Thoracic aorta (tissue), 2 donors: ENCODE measurements around the gene GZF1. TPM values are rescaled to one million over a fixed set of nuclear protein-coding genes. Genes with fewer than 3 reads are reported as not detected.

Experiments used
- ATAC-seq: fragments of 150-250 bp; one replicate; pipeline ENCODE4 v1.8.0; 2017; ENCODE audit warnings: low read depth; ENCODE audit not compliant: insufficient number of reproducible peaks, low FRiP score
- DNase-seq: peaks from one replicate; pipeline ENCODE4 v3.0.0-alpha.2; 2020; ENCODE audit warnings: low spot score
- H3K27ac ChIP-seq, 2 donors: fragments of 200-600 bp; sonication (generic); 1 replicate in 1 of 2; 2 replicates in 1 of 2; pipeline ENCODE4 v1.5.1; 2016; ENCODE audit warnings: mild to moderate bottlenecking in 2 of 2, moderate library complexity in 2 of 2
- H3K27me3 ChIP-seq: fragments of 200-600 bp; sonication (generic); replicated peaks from 2 replicates; pipeline ENCODE4 v1.6.0; 2016; ENCODE audit warnings: mild to moderate bottlenecking; ENCODE audit not compliant: insufficient read depth
- H3K36me3 ChIP-seq: fragments of 200-600 bp; sonication (generic); one replicate; pipeline ENCODE4 v1.5.1; 2016
- H3K4me1 ChIP-seq, 2 donors: fragments of 200-600 bp; sonication (generic); 1 replicate in 1 of 2; 2 replicates in 1 of 2; pipeline versions ENCODE4 v1.5.1 to v1.6.0; 2016; ENCODE audit warnings: low read depth in 2 of 2, mild to moderate bottlenecking in 1 of 2; ENCODE audit not compliant: control insufficient read depth in 1 of 2
- H3K4me3 ChIP-seq: fragments of 200-600 bp; sonication (generic); 2 replicates; pipeline ENCODE4 v1.5.1; 2016; ENCODE audit warnings: mild to moderate bottlenecking
- H3K9me3 ChIP-seq: fragments of 200-600 bp; sonication (generic); 2 replicates; pipeline ENCODE4 v1.5.1; 2016
- total RNA-seq, 2 donors: library from RNA; depleted of rRNA; stranded (reverse); fragments of >200 nt; gene quantifications; one replicate each; pipeline versions ENCODE4 v1.1.0 to v1.2.3, GENCODE V29; 2016
- TF ChIP-seq, protein P1 (sequence below): fragments of 200-600 bp; sonication (generic); IDR thresholded peaks from one replicate; pipeline ENCODE4 v1.5.1; 2019; ENCODE audit warnings: antibody characterized with exemption

Gene GZF1
- total RNA-seq, 2 donors from 2014 or later = 14.5 to 18.9 TPM

DNA sequence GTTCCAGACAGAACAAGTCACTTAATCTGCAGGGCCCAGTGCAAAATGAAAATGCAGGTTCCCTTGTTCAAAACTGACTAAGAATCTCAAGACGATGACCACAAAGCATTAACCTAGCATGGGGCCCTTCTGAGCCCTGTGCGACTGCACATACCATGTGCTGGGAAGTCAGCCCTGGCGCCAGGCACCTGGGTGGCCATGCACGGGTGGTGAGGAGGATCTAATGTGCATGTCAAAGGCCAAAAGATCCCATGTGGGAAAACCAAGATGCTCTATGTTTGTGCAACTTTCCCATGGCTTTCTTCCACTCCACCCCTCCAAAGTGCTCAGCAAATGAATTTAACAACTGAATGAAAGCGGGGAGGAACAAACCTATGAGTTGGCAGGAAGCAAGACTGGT lies 44.9 kb upstream of the GZF1 start:
- Histone ChIP-seq H3K9me3 (no peaks in the 10 kb centered on the region), H3K36me3 (no peaks in the 10 kb centered on the region), H3K27ac (no peak overlapping the region), H3K4me3 (no peak overlapping the region), H3K27me3 (no peaks in the 10 kb centered on the region), H3K4me1 (no peaks in the 10 kb centered on the region)
- TF ChIP-seq, protein P1, sequence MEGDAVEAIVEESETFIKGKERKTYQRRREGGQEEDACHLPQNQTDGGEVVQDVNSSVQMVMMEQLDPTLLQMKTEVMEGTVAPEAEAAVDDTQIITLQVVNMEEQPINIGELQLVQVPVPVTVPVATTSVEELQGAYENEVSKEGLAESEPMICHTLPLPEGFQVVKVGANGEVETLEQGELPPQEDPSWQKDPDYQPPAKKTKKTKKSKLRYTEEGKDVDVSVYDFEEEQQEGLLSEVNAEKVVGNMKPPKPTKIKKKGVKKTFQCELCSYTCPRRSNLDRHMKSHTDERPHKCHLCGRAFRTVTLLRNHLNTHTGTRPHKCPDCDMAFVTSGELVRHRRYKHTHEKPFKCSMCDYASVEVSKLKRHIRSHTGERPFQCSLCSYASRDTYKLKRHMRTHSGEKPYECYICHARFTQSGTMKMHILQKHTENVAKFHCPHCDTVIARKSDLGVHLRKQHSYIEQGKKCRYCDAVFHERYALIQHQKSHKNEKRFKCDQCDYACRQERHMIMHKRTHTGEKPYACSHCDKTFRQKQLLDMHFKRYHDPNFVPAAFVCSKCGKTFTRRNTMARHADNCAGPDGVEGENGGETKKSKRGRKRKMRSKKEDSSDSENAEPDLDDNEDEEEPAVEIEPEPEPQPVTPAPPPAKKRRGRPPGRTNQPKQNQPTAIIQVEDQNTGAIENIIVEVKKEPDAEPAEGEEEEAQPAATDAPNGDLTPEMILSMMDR = no peak
- ATAC-seq (no peak), DNase-seq (no peak)

DNA sequence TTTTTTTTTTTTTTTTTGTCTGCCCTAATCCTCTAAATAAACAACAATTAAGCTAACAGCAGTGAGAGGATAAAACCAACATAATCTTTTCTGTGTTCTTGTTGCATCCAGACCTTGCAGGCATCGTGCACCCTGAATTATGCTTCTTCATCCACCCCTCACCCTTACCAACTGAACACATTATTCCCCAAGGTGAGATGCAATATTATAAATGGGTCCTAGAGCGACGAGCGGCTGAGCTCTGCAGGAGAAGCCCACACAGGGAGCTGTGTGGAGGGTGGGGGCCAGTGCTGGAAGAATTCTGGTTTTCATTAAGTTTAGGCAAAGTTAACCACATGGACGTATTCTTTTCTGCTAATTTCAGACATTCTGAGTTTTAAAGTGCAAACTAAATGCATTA lies 43.6 kb upstream of the GZF1 start:
- no peak overlapping the region for H3K4me3 ChIP-seq
- no peaks in the 10 kb centered on the region for H3K27me3 ChIP-seq
- no peak for ATAC-seq
- H3K9me3 ChIP-seq = no peaks in the 10 kb centered on the region
- H3K4me1 ChIP-seq = no peaks in the 10 kb centered on the region
- no peak for DNase-seq
- no peaks in the 10 kb centered on the region for H3K36me3 ChIP-seq
- TF ChIP-seq, protein P1 = no peak
- no peak overlapping the region for H3K27ac ChIP-seq

DNA sequence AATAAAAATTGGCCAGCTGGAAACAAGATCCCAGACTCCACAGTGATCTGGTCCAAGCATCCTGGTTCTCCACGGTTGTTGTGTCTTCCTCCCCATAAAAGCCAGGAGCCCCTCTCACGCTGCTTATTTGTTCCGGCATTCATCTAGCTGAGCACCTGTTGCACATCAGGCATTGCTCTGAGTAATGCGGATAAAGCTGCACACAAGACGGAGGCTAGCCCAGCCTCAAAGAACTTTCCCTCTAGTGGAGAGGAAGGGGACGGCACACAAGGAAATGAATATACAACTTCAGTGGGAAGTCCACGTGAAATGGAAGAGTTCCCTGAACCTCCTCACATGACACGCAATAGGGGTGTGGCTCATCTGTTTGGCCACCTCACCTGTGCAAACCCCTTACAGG lies 41.7 kb upstream of the GZF1 start:
- TF ChIP-seq, protein P1 = peak; percentile 24
- H3K4me1 ChIP-seq = no peaks in the 10 kb centered on the region
- H3K9me3 ChIP-seq = no peaks in the 10 kb centered on the region
- no peak overlapping the region for H3K27ac ChIP-seq
- DNase-seq (no peak), ATAC-seq (no peak)
- H3K27me3 ChIP-seq = no peaks in the 10 kb centered on the region
- H3K36me3 ChIP-seq = no peaks in the 10 kb centered on the region
- no peak overlapping the region for H3K4me3 ChIP-seq

DNA sequence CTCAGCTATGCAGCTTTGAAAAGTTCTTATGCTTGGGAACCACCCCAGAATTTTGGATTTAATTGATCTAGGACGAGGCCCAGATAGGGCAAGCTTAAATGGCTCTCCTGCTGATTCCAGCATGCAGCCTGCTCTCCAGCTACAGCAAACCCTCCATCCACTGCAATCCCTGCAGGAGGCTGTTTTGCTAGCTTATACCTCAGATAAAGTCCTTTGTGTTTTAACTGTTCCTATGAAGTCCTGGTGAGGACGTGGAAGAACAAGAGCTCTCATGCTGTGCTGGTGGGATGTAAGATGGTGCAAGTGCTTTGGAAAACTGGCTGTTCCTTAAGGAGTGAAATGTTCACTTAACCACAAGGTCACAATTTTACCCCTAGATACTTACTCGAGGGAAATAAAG lies 36.9 kb upstream of the GZF1 start:
- TF ChIP-seq, protein P1 = no peak
- Histone ChIP-seq H3K36me3 (no peaks in the 10 kb centered on the region), H3K9me3 (no peaks in the 10 kb centered on the region), H3K27me3 (no peaks in the 10 kb centered on the region), H3K4me1 (no peaks in the 10 kb centered on the region), H3K27ac (no peak overlapping the region), H3K4me3 (no peak overlapping the region)
- DNase-seq (no peak), ATAC-seq (no peak)

DNA sequence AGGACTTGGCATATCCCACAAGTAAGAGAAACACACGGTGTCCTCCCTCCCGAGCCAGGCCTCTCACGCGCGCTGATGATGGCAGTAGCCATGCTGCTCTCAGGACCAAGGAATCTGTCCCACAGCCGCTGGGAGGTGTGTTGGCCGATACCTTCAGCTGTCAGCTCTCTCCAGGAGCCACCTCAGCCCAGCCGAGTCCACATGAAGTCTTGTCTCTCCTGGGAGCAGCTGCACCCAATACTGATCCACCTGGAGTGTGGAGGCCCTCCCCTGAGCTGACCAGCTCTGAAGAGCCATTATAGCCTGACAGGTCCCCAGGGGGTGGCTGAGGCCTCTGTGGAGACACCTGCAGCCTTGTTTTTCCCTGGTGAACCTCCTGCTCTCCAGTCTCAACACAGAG lies 35.2 kb upstream of the GZF1 start:
- Histone ChIP-seq H3K27ac (no peak overlapping the region), H3K4me3 (no peak overlapping the region), H3K36me3 (no peaks in the 10 kb centered on the region), H3K27me3 (no peaks in the 10 kb centered on the region), H3K4me1 (no peaks in the 10 kb centered on the region), H3K9me3 (no peaks in the 10 kb centered on the region)
- ATAC-seq (no peak), DNase-seq (no peak)
- TF ChIP-seq, protein P1 = no peak
